Hematopoietic multipotent progenitor cell (in vitro differentiated cells): Measurements from ENCODE around the gene HOXA7. TPM values are rescaled to one million over a fixed set of nuclear protein-coding genes. Genes with fewer than 3 reads are reported as not detected.

Experiments
- DNase-seq, 3 donors: peaks; one replicate each; pipeline ENCODE4 v3.0.0-alpha.2; 2011 to 2015; ENCODE audit warnings: low read depth in 2 of 3, low spot score in 2 of 3
- small RNA-seq: library from RNA; depleted of rRNA; stranded (forward); fragments of <200 nt; gene quantifications from one replicate; pipeline ENCODE3, GENCODE V24; 2012
- total RNA-seq: library from RNA; depleted of rRNA; stranded (reverse); fragments of >200 nt; gene quantifications from one replicate; pipeline ENCODE4 v1.2.3, GENCODE V29; 2012

The HOXA7 gene
- total RNA-seq, 1 donor, result 13.2 TPM

- DNase-seq, result no peak
These were observed 45.3 kb downstream of the HOXA7 start for GRCh38 chr7:27111042-27111750.

GRCh38 chr7:27110186-27111031 lies 46.1 kb downstream of the HOXA7 start:
- DNase-seq, result no peak

GRCh38 chr7:27109466-27110185 lies 46.8 kb downstream of the HOXA7 start:
- no peak for DNase-seq

GRCh38 chr7:27108390-27109127 lies 47.9 kb downstream of the HOXA7 start:
- DNase-seq, result no peak

- DNase-seq, result no peak
These were observed 48.8 kb downstream of the HOXA7 start for GRCh38 chr7:27107391-27108381.

- no peak for DNase-seq
These were observed 49.6 kb downstream of the HOXA7 start for GRCh38 chr7:27106901-27107240.

- no peak for DNase-seq
These were observed 50.1 kb downstream of the HOXA7 start for GRCh38 chr7:27106181-27106900.

- no peak for DNase-seq
These were observed 51.0 kb downstream of the HOXA7 start for GRCh38 chr7:27105301-27106031.

- DNase-seq, result no peak
These were observed 52.0 kb downstream of the HOXA7 start for GRCh38 chr7:27104341-27105058.

Small RNAs within 50 kb of the gene (small RNA-seq; reads per million reads assigned to genes)
- not detected for gene AC004080.5
- not detected for gene RF02140
- gene RF02141, result not detected

Other genes starting within 250 kb of the HOXA7 start
- 0.27 TPM for gene HOXA1, start 60.7 kb downstream of the HOXA7 start, total RNA-seq
- gene HOXA2, start 54.0 kb downstream of the HOXA7 start, total RNA-seq, result 0.54 TPM
- gene HOXA4, start 25.9 kb downstream of the HOXA7 start, total RNA-seq, result 1.1 TPM
- 30.4 TPM for gene HOXA5, start 13.0 kb downstream of the HOXA7 start, total RNA-seq
- gene HOXA6, start 8.9 kb downstream of the HOXA7 start, total RNA-seq, result 40.1 TPM
- gene HOXA3, start 4.1 kb downstream of the HOXA7 start, total RNA-seq, result 14.3 TPM
- 105 TPM for gene HOXA9, start 8.9 kb upstream of the HOXA7 start, total RNA-seq
- 19.4 TPM for gene HOXA10, start 17.6 kb upstream of the HOXA7 start, total RNA-seq
- not detected for gene HOXA11, start 28.6 kb upstream of the HOXA7 start, total RNA-seq
- gene HOXA13, start 43.4 kb upstream of the HOXA7 start, total RNA-seq, result not detected
- gene EVX1, start 86.1 kb upstream of the HOXA7 start, total RNA-seq, result not detected